WTC11 (cell line): ENCODE data around the gene NFIX.

ENCODE experiments used
- CTCF ChIP-seq: fragments of 200-600 bp; IDR thresholded peaks from 2 replicates; pipeline ENCODE4 v1.8.0; 2022; ENCODE audit warnings: antibody characterized with exemption
- E2F5 ChIP-seq: sonication (generic); formaldehyde crosslinking; IDR thresholded peaks from 2 replicates; pipeline ENCODE4 v1.8.1; 2022; ENCODE audit warnings: mild to moderate bottlenecking, moderate library complexity, missing genetic modification reagents
- FOXJ3 ChIP-seq: sonication (generic); formaldehyde crosslinking; IDR thresholded peaks from 2 replicates; pipeline ENCODE4 v1.9.0; 2021; ENCODE audit warnings: missing genetic modification reagents, mild to moderate bottlenecking, borderline replicate concordance
- IRF2 ChIP-seq: sonication (generic); formaldehyde crosslinking; IDR thresholded peaks from 2 replicates; pipeline ENCODE4 v1.8.0; 2022; ENCODE audit warnings: low read depth, missing genetic modification reagents, borderline replicate concordance
- TCF7 ChIP-seq: sonication (generic); formaldehyde crosslinking; IDR thresholded peaks from 2 replicates; pipeline ENCODE4 v1.8.0; 2022; ENCODE audit warnings: mild to moderate bottlenecking, low read depth, missing genetic modification reagents, moderate library complexity
- TEAD1 ChIP-seq: sonication (generic); formaldehyde crosslinking; IDR thresholded peaks from 2 replicates; pipeline ENCODE4 v1.8.0; 2022; ENCODE audit warnings: mild to moderate bottlenecking, missing genetic modification reagents
- ZNF281 ChIP-seq: sonication (generic); formaldehyde crosslinking; IDR thresholded peaks from 2 replicates; pipeline ENCODE4 v1.8.0; 2023; ENCODE audit warnings: mild to moderate bottlenecking, missing genetic modification reagents

GRCh38 chr19:13109361-13110098 lies 114.3 kb downstream of the NFIX start:
- TF ChIP-seq E2F5 (CRISPR knock-in tag) (no peak), TEAD1 (CRISPR knock-in tag) (no peak), FOXJ3 (CRISPR knock-in tag) (no peak), IRF2 (CRISPR knock-in tag) (no peak), TCF7 (CRISPR knock-in tag) (no peak), ZNF281 (CRISPR knock-in tag) (no peak), CTCF (no peak)
